Measurements from ENCODE around the gene ALK.

DNA sequence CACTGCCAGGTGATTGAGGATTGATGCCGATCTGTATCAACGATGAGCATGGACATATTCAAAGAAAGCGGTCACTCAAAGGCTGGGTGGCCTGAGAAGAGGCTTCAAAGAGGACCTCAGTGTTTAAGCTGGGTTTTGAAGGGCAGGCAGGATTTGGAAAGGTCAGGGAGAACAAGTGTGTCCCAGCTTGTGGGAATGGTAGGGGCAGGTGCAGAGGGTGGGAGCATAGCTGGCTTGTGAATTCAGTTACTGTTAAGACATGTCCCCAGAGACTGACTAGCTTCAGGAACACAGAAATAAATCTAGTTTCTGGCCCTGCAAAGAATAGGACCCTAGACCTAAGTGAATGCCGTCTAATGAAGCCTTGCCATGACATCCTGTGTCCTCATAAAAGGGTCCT lies 442.7 kb downstream of the ALK start:
- TF ChIP-seq, protein P1, sequence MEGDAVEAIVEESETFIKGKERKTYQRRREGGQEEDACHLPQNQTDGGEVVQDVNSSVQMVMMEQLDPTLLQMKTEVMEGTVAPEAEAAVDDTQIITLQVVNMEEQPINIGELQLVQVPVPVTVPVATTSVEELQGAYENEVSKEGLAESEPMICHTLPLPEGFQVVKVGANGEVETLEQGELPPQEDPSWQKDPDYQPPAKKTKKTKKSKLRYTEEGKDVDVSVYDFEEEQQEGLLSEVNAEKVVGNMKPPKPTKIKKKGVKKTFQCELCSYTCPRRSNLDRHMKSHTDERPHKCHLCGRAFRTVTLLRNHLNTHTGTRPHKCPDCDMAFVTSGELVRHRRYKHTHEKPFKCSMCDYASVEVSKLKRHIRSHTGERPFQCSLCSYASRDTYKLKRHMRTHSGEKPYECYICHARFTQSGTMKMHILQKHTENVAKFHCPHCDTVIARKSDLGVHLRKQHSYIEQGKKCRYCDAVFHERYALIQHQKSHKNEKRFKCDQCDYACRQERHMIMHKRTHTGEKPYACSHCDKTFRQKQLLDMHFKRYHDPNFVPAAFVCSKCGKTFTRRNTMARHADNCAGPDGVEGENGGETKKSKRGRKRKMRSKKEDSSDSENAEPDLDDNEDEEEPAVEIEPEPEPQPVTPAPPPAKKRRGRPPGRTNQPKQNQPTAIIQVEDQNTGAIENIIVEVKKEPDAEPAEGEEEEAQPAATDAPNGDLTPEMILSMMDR (IDR thresholded peaks at IDR 0.05), result no peak
- no peak for TF ChIP-seq POLR2AphosphoS5 (IDR thresholded peaks at IDR 0.05)
